Loucy (cell line): ENCODE measurements around the gene NHLH1.

Experiments used
- EZH2phosphoT487 ChIP-seq: fragments of 200-600 bp; IDR thresholded peaks from 2 replicates; pipeline ENCODE4 v1.6.1; 2018; ENCODE audit warnings: antibody characterized with exemption, mild to moderate bottlenecking, moderate library complexity, borderline replicate concordance
- TF ChIP-seq, protein P1 (sequence below): fragments of 200-600 bp; sonication (generic); conservative IDR thresholded peaks from 2 replicates; pipeline ENCODE4 v1.5.1; 2014; ENCODE audit warnings: mild to moderate bottlenecking, antibody characterized with exemption, low read length

DNA sequence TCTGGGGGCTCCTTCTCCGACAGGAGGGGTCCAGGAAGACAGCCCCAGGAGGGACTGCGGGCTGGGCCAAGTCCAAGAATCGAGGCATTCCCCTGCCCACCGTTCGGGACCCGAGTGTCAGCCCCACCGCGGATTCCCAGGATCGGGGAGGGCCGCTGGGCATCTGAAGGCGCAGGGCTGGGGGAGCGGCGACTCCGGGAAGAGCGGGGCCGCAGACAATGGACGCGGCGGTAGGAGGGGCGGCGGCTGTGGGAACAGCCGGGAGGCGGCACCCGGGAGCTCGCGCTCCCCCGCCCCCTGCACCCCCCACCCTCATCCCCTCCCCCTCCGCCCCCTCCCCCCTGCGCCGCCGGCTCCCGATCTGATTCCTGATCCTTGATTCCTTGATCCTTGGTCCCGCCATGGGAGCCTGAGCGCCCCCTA lies 33.4 kb downstream of the NHLH1 start, which contains the start of gene VANGL2:
- TF ChIP-seq, protein P1, sequence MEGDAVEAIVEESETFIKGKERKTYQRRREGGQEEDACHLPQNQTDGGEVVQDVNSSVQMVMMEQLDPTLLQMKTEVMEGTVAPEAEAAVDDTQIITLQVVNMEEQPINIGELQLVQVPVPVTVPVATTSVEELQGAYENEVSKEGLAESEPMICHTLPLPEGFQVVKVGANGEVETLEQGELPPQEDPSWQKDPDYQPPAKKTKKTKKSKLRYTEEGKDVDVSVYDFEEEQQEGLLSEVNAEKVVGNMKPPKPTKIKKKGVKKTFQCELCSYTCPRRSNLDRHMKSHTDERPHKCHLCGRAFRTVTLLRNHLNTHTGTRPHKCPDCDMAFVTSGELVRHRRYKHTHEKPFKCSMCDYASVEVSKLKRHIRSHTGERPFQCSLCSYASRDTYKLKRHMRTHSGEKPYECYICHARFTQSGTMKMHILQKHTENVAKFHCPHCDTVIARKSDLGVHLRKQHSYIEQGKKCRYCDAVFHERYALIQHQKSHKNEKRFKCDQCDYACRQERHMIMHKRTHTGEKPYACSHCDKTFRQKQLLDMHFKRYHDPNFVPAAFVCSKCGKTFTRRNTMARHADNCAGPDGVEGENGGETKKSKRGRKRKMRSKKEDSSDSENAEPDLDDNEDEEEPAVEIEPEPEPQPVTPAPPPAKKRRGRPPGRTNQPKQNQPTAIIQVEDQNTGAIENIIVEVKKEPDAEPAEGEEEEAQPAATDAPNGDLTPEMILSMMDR = no peak
- TF ChIP-seq EZH2phosphoT487 = no peak
